GM12878 (cell line): Measurements from ENCODE around the gene SCP2D1. TPM values are rescaled to one million over a fixed set of nuclear protein-coding genes. Genes with fewer than 3 reads are reported as not detected.
A peak's percentile ranks its signal among the peaks of the same experiment; 100 is the strongest.

Experiments
- ATAC-seq: fragments of 200-7000 bp; cut with Tn5 transposase; 3 replicates; pipeline ENCODE4 v1.9.1; 2020; ENCODE audit warnings: mild to moderate bottlenecking, moderate library complexity
- BruUV-seq: library from RNA; stranded (reverse); fragments of 400-500 nt; replicated peaks from 2 replicates; lab custom pipeline; 2021; lab: Mats Ljungman, UMichigan
- CTCF ChIA-PET: fragments of 300-600 bp; sonication (Branson Sonifier 250); formaldehyde crosslinking; extraction: SDS; loops from one replicate; lab custom pipeline; 2021; ENCODE audit warnings: inconsistent platforms; lab: Yijun Ruan, JAX
- POLR2A ChIA-PET: fragments of 350-600 bp; formaldehyde crosslinking; extraction: SDS; loops from one replicate; lab custom pipeline; 2021; ENCODE audit warnings: inconsistent platforms; lab: Charles Lee
- RAD21 ChIA-PET: fragments of 300-600 bp; sonication (Branson Sonifier 250); formaldehyde crosslinking; loops from one replicate; lab custom pipeline; 2023; ENCODE audit warnings: antibody characterized with exemption; ENCODE audit not compliant: unreplicated experiment; lab: Charles Lee
- SMC1A ChIA-PET: fragments of 300-600 bp; sonication (Branson Sonifier 250); formaldehyde crosslinking; loops from one replicate; lab custom pipeline; 2023; ENCODE audit not compliant: unreplicated experiment, uncharacterized antibody; lab: Charles Lee
- DNase-seq: peaks from one replicate; pipeline ENCODE4 v3.0.0-alpha.2; 2011; ENCODE audit warnings: low read depth, low spot score
- FAIRE-seq: peaks from 3 replicates; lab custom pipeline; 2011; peaks lifted over from hg19 to GRCh38; lab: Jason Lieb, UNC
- H2AFZ ChIP-seq: 2 replicates; pipeline ENCODE4 v1.6.0; 2011; ENCODE audit warnings: low read depth, low read length, control low read depth; ENCODE audit not compliant: control insufficient read depth
- H3K27ac ChIP-seq: 2 replicates; pipeline ENCODE4 v1.5.1; 2011; ENCODE audit warnings: control low read depth; ENCODE audit not compliant: control insufficient read depth, insufficient read depth
- H3K27me3 ChIP-seq, 2 experiments: replicated peaks in 1 of 2; 2 replicates each; pipeline versions ENCODE4 v1.6.0 to v1.6.1; 2011; ENCODE audit warnings: low read length in 1 of 2; ENCODE audit not compliant: control insufficient read depth in 2 of 2, insufficient read depth in 2 of 2
- H3K36me3 ChIP-seq, 2 experiments: 2 replicates each; pipeline ENCODE4 v1.5.1; 2011; ENCODE audit warnings: low read length in 1 of 2; ENCODE audit not compliant: control insufficient read depth in 2 of 2, insufficient read depth in 2 of 2
- H3K4me1 ChIP-seq: 2 replicates; pipeline ENCODE4 v1.6.1; 2011; ENCODE audit warnings: mild to moderate bottlenecking, low read length, moderate library complexity, mixed read lengths; ENCODE audit not compliant: control insufficient read depth, insufficient read depth
- H3K4me2 ChIP-seq: 2 replicates; pipeline ENCODE4 v1.6.0; 2011; ENCODE audit warnings: control low read depth; ENCODE audit not compliant: control insufficient read depth, insufficient read depth
- H3K4me3 ChIP-seq: fragments of 200-600 bp; sonication (generic); 2 replicates; pipeline ENCODE4 v1.5.1; 2016
- H3K79me2 ChIP-seq: 2 replicates; pipeline ENCODE4 v1.6.0; 2011; ENCODE audit warnings: low read length; ENCODE audit not compliant: control insufficient read depth, insufficient read depth
- H3K9ac ChIP-seq: 2 replicates; pipeline ENCODE4 v1.8.0; 2011; ENCODE audit warnings: low read length, control low read depth, mixed read lengths; ENCODE audit not compliant: control insufficient read depth, insufficient read depth
- H3K9me3 ChIP-seq: replicated peaks from 3 replicates; pipeline ENCODE4 v1.5.1; 2011; ENCODE audit warnings: mild to moderate bottlenecking, low read length; ENCODE audit not compliant: control insufficient read depth, insufficient read depth
- H4K20me1 ChIP-seq: 2 replicates; pipeline ENCODE4 v1.6.0; 2011; ENCODE audit not compliant: control insufficient read depth, insufficient read depth
- BRCA1 ChIP-seq: IDR thresholded peaks from 2 replicates; pipeline ENCODE4 v1.6.1; 2011; ENCODE audit warnings: low read depth, low read length, improper control_type of control experiment
- CHD1 ChIP-seq: IDR thresholded peaks from 2 replicates; pipeline ENCODE4 v1.6.1; 2012; ENCODE audit warnings: low read depth, low read length, improper control_type of control experiment
- GATAD2B ChIP-seq: fragments of 450-650 bp; conservative IDR thresholded peaks from 2 replicates; pipeline ENCODE4 v1.6.1; 2017; ENCODE audit warnings: low read depth, mild to moderate bottlenecking, moderate library complexity
- HDGF ChIP-seq: fragments of 450-650 bp; IDR thresholded peaks from 2 replicates; pipeline ENCODE4 v1.6.1; 2016; ENCODE audit warnings: antibody characterized with exemption
- KAT2A ChIP-seq: conservative IDR thresholded peaks from 2 replicates; pipeline ENCODE4 v1.6.1; 2011; ENCODE audit warnings: low read depth, low read length; ENCODE audit not compliant: control insufficient read depth
- SMARCA5 ChIP-seq: fragments of 450-650 bp; IDR thresholded peaks from 2 replicates; pipeline ENCODE4 v1.6.1; 2017; ENCODE audit warnings: mild to moderate bottlenecking
- ZNF217 ChIP-seq: fragments of 450-650 bp; IDR thresholded peaks from 2 replicates; pipeline ENCODE4 v1.6.1; 2017; ENCODE audit warnings: antibody characterized with exemption, mild to moderate bottlenecking
- WGBS: methylation state at CpG from one replicate; pipeline ENCODE4 v1.1.6; 2016; ENCODE audit warnings: low lambda C conversion rate; ENCODE audit not compliant: insufficient replicate concordance, insufficient coverage; ENCODE audit errors: missing lambda C conversion rate; 5-methylcytosine and 5-hydroxymethylcytosine counted together
- in situ Hi-C: fragments of 300-500 bp; cut with MboI; formaldehyde crosslinking; loops from 9 replicates; pipeline ENCODE4 v1.14.3; 2018; ENCODE audit warnings: mixed read lengths
- intact Hi-C: fragments of 100-400 bp; cut with micrococcal nuclease; formaldehyde crosslinking; loops from one replicate; pipeline ENCODE4 v1.14.2; 2022; ENCODE audit not compliant: unreplicated experiment
- polyA plus RNA-seq, 11 experiments: library from polyadenylated mRNA; depleted of rRNA in 4 of 11; unstranded in 6 of 11; stranded (reverse) in 5 of 11; fragments of >200 nt; fragmentation: Nextera tagmentation in 4 of 11; fragmentation: Illumina TruSeq in 1 of 11; extraction: Ambion mirVana in 4 of 11; extraction: Trizol in 1 of 11; gene quantifications; 1 replicate in 1 of 11; 2 replicates in 10 of 11; pipeline versions ENCODE4 v1.2.1 to v1.2.3, GENCODE V29; 2011 to 2016; ENCODE audit warnings: inconsistent platforms in 2 of 11, missing spikeins in 2 of 11, low read depth in 1 of 11
- total RNA-seq, 4 experiments: library from RNA; depleted of rRNA in 3 of 4; stranded (reverse); fragments of >200 nt in 3 of 4; fragmentation: Illumina TruSeq in 1 of 4; extraction: Trizol in 1 of 4; gene quantifications; 2 replicates each; pipeline versions ENCODE4 v1.2.1 to v1.2.3, GENCODE V29; 2013 to 2021
- TF ChIP-seq, protein P1 (sequence below): IDR thresholded peaks from 2 replicates; pipeline ENCODE4 v1.6.1; 2012; ENCODE audit warnings: low read depth, low read length, improper control_type of control experiment
- TF ChIP-seq, protein P2 (sequence below): fragments of 450-650 bp; IDR thresholded peaks from 2 replicates; pipeline ENCODE4 v1.6.1; 2016; ENCODE audit warnings: mild to moderate bottlenecking
- TF ChIP-seq, protein P3 (sequence below): fragments of 450-650 bp; conservative IDR thresholded peaks from 2 replicates; pipeline ENCODE4 v1.6.1; 2017; ENCODE audit warnings: mild to moderate bottlenecking, moderate library complexity

The SCP2D1 gene
- total and polyA plus RNA-seq, 10 of the 15 experiments (the other 5 are each of a cell fraction or from before 2014, with no cell fraction given) = not detected

DNA sequence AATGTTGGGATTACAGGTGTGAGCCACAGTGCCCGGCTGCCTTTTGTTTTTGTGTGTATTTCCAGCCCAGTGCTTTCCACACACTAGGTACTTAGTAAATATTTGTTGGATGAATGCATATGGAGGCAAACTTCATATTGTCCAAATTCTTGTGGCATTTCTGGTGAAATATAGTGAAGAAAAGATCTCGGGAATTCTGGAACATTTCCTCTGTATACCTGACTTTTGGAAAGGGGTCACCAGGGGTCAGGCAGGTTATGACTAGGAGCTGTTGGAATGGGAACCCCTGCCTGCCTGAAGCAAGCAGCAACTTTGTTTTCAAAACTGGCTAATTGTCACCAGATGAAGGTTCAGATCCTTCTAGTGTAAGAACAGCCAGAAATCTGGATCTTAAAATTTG is 12.1 kb upstream of the SCP2D1 start:
- ChIA-PET RAD21 (interaction anchor here (1.7 to 1.9 kb wide), 2 partner anchors 169 to 270 kb away, joined by 3 to 7 read pairs; no protein-coding TSS in a partner anchor), POLR2A (no interaction called here), CTCF (interaction anchor here (1.3 kb wide), 1 partner anchor 827 kb away, joined by 3 read pairs; no protein-coding TSS in a partner anchor), SMC1A (interaction anchor here (1.1 to 1.7 kb wide), 4 partner anchors 12 to 72 kb away, joined by 3 to 6 read pairs (median 4); partner anchors contain the start of gene SCP2D1)
- peaks cover 11% of the 10 kb centered on the region for H3K4me1 ChIP-seq
- FAIRE-seq (no peak), DNase-seq (no peak), ATAC-seq (no peak)
- no peak overlapping the region for H3K9ac ChIP-seq
- no TSS peak for BruUV-seq
- 52% methylated on average over 2 of the region's 2 CpGs for WGBS
- peak overlapping the region; percentile 78 for H2AFZ ChIP-seq
- H3K4me3 ChIP-seq = no peak overlapping the region
- TF ChIP-seq, protein P1, sequence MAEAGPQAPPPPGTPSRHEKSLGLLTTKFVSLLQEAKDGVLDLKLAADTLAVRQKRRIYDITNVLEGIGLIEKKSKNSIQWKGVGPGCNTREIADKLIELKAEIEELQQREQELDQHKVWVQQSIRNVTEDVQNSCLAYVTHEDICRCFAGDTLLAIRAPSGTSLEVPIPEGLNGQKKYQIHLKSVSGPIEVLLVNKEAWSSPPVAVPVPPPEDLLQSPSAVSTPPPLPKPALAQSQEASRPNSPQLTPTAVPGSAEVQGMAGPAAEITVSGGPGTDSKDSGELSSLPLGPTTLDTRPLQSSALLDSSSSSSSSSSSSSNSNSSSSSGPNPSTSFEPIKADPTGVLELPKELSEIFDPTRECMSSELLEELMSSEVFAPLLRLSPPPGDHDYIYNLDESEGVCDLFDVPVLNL = no peak
- TF ChIP-seq KAT2A = no peak
- no peak for TF ChIP-seq BRCA1
- no peak for TF ChIP-seq ZNF217
- TF ChIP-seq, protein P2, sequence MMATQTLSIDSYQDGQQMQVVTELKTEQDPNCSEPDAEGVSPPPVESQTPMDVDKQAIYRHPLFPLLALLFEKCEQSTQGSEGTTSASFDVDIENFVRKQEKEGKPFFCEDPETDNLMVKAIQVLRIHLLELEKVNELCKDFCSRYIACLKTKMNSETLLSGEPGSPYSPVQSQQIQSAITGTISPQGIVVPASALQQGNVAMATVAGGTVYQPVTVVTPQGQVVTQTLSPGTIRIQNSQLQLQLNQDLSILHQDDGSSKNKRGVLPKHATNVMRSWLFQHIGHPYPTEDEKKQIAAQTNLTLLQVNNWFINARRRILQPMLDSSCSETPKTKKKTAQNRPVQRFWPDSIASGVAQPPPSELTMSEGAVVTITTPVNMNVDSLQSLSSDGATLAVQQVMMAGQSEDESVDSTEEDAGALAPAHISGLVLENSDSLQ = no peak
- TF ChIP-seq, protein P3, sequence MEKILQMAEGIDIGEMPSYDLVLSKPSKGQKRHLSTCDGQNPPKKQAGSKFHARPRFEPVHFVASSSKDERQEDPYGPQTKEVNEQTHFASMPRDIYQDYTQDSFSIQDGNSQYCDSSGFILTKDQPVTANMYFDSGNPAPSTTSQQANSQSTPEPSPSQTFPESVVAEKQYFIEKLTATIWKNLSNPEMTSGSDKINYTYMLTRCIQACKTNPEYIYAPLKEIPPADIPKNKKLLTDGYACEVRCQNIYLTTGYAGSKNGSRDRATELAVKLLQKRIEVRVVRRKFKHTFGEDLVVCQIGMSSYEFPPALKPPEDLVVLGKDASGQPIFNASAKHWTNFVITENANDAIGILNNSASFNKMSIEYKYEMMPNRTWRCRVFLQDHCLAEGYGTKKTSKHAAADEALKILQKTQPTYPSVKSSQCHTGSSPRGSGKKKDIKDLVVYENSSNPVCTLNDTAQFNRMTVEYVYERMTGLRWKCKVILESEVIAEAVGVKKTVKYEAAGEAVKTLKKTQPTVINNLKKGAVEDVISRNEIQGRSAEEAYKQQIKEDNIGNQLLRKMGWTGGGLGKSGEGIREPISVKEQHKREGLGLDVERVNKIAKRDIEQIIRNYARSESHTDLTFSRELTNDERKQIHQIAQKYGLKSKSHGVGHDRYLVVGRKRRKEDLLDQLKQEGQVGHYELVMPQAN = no peak
- TF ChIP-seq CHD1 = no peak
- TF ChIP-seq GATAD2B = no peak
- no peak for TF ChIP-seq HDGF
- TF ChIP-seq SMARCA5 = no peak
- no peak overlapping the region for H3K27ac ChIP-seq
- H3K27me3 ChIP-seq = no peaks in the 10 kb centered on the region; a peak in 1 of 4 replicates
- no peaks in the 10 kb centered on the region for H4K20me1 ChIP-seq
- peaks cover 2% of the 10 kb centered on the region; the same call in 1 of the 3 replicates for H3K9me3 ChIP-seq
- in situ Hi-C loops = no loop called here
- H3K79me2 ChIP-seq = no peaks in the 10 kb centered on the region
- intact Hi-C loops = no loop called here
- no peak overlapping the region for H3K4me2 ChIP-seq
- no peaks in the 10 kb centered on the region for H3K36me3 ChIP-seq
